Measurements from ENCODE around the gene KLHL35.

DNA sequence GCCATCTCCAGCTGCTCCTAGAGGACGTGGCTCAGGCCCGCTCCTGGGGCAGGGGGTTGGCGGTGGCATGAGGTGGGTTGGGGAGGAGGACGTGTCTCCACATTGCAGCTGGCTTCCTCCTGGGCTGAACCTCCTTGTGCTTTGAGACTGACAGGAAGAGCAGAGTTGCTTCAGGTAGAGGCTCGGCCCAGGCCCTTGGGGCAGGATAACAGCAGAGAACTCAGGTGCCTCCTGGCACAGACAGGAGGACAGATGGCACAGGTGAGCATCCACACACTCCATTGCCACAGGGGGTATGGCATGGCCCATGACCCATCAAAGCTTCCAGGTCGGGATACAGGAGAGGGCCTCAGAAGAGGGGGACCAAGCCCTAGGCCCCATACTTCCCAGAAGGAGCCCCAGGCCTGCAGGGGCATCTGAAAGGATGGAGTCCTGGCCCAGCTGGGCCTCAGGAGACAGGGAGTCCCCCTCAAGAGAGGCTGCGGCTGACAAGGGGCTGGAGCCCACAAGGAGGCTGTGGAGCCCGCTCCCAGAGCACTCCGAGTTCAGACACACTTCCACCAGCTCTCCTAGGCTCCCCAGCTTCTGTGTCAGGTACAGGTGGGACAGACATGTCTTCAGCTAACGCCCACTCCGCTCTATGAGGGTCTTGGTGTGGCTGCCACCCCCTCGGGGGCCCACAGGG is 2.0 kb upstream of the KLHL35 start:
- no peak for TF ChIP-seq EZH2phosphoT487 (IDR thresholded peaks at IDR 0.05; ENCODE audit: insufficient read depth, low read depth)
- no peak for TF ChIP-seq EZH2 (IDR thresholded peaks at IDR 0.05; ENCODE audit: insufficient read depth, poor library complexity, severe bottlenecking)

Data from GM23248 (cell line).